Kidney epithelial cell (primary cell): Measurements from ENCODE around the gene TEX30. TPM values are rescaled to one million over a fixed set of nuclear protein-coding genes. Genes with fewer than 3 reads are reported as not detected.

Experiments used
- DNase-seq: peaks from one replicate; pipeline ENCODE4 v3.0.0-alpha.2; 2010; ENCODE audit warnings: low read depth
- H3K27me3 ChIP-seq: 2 replicates; pipeline ENCODE4 v1.6.0; 2011; ENCODE audit warnings: low read length; ENCODE audit not compliant: control insufficient read depth, insufficient read depth
- H3K36me3 ChIP-seq: 2 replicates; pipeline ENCODE4 v1.5.1; 2011; ENCODE audit warnings: low read length; ENCODE audit not compliant: control insufficient read depth, insufficient read depth
- H3K4me3 ChIP-seq: 2 replicates; pipeline ENCODE4 v1.5.1; 2011; ENCODE audit warnings: low read depth, mild to moderate bottlenecking, control low read depth, low read length
- CTCF ChIP-seq: IDR thresholded peaks from 2 replicates; pipeline ENCODE4 v1.5.1; 2011; ENCODE audit warnings: mild to moderate bottlenecking, moderate library complexity, low read length, control low read depth, inconsistent platforms; ENCODE audit not compliant: insufficient read depth, poor library complexity, severe bottlenecking
- total RNA-seq: library from RNA; depleted of rRNA; stranded (reverse); fragments of >200 nt; gene quantifications from 2 replicates; pipeline ENCODE4 v1.2.3, GENCODE V29; 2015

The TEX30 gene
- total RNA-seq, 1 donor from 2014 or later = 18.6 TPM

- H3K36me3 ChIP-seq = no peaks in the 10 kb centered on the region
- no peak overlapping the region for H3K4me3 ChIP-seq
- no peak for TF ChIP-seq CTCF
- H3K27me3 ChIP-seq = no peaks in the 10 kb centered on the region
- no peak for DNase-seq
These were observed 4.7 kb downstream of the TEX30 start for GRCh38 chr13:102768909-102769308.

DNA sequence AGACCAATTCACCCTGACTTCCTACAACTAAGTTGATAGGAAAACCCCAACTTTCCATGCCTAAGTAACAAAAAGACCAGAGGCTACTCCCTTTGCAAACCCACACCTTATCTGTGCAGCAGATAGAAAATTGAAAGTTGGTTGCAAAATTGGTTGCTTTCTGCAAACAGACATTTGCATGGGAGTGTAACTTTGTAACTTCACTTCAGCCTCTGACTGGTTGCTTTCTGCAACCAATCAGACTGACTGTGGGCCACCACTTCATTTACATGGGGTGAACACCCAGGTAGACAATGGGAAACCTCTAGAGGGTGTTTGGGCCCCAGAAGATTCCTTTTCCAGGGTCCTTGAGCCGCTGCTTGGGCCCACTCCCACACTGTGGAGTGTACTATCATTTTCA, 9.8 kb downstream of the TEX30 start:
- Histone ChIP-seq H3K4me3 (no peak overlapping the region), H3K27me3 (no peaks in the 10 kb centered on the region), H3K36me3 (no peaks in the 10 kb centered on the region)
- DNase-seq = no peak
- no peak for TF ChIP-seq CTCF

GRCh38 chr13:102761071-102761470, 12.5 kb downstream of the TEX30 start:
- Histone ChIP-seq H3K4me3 (no peak overlapping the region), H3K27me3 (no peaks in the 10 kb centered on the region), H3K36me3 (no peaks in the 10 kb centered on the region)
- DNase-seq = no peak
- no peak for TF ChIP-seq CTCF

DNA sequence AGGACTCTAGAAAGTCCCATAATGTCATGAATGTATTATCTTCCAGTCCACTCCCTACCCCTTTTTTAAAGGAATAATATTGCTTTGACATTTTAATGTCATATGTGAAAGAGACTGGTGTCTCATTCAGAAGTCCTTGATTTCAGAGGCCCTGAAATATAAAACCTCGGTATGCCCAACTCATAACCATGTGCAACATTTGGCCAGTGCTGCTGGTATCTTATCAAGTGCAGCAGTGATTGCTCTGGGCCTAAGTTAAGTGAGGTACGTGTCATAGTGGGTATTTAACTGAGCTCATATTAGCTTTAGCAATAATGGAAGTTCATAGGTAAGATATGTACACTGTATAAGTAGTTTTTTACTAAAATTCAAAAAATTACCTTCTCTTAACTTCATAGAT, 14.7 kb downstream of the TEX30 start:
- no peak for TF ChIP-seq CTCF

GRCh38 chr13:102757006-102757405, 16.6 kb downstream of the TEX30 start:
- Histone ChIP-seq H3K4me3 (no peak overlapping the region), H3K27me3 (no peaks in the 10 kb centered on the region), H3K36me3 (no peaks in the 10 kb centered on the region)
- DNase-seq = no peak
- no peak for TF ChIP-seq CTCF

More for the DNA sequence above, 14.7 kb downstream of the TEX30 start:
- no peaks in the 10 kb centered on the region for H3K36me3 ChIP-seq
- no peak overlapping the region for H3K4me3 ChIP-seq
- DNase-seq = no peak
- H3K27me3 ChIP-seq = no peaks in the 10 kb centered on the region

DNA sequence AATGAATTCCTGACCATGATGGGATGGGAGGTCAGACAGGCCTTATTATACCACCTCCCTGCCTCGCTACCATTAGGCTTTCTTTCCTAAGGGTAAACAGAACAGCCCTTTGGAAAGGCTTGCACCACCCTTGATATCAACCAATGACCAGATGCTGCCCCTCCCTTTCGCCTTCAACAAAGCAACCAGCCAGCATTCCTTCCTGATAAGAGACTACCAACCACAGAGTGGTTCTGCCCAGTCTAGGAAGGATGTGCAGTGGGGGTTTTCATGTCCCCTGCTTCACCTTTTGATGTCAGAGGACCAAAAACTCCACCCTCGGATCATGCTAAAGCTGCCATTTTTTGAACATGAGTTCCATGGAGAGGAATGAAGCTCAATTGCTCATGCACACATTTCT, 21.7 kb downstream of the TEX30 start:
- DNase-seq = no peak
- H3K4me3 ChIP-seq = no peak overlapping the region
- H3K27me3 ChIP-seq = peaks cover 2% of the 10 kb centered on the region
- H3K36me3 ChIP-seq = no peaks in the 10 kb centered on the region
- TF ChIP-seq CTCF = no peak
